DND-41 (cell line): ENCODE measurements around the gene MARCKSL1.

ENCODE experiments used
- ATAC-seq: fragments of 200-7000 bp; cut with Tn5 transposase; 3 replicates; pipeline ENCODE4 v1.9.1; 2021; ENCODE audit warnings: low read depth; ENCODE audit not compliant: insufficient read depth
- DNase-seq: peaks from one replicate; pipeline ENCODE4 v3.0.0-alpha.2; 2020
- H2AFZ ChIP-seq: 2 replicates; pipeline ENCODE4 v1.6.0; 2012; ENCODE audit warnings: low read depth, low read length
- H3K27ac ChIP-seq: 2 replicates; pipeline ENCODE4 v1.5.1; 2012; ENCODE audit warnings: low read length, inconsistent platforms
- H3K27me3 ChIP-seq: fragments of 200-600 bp; sonication (generic); 2 replicates; pipeline ENCODE4 v1.6.0; 2012; ENCODE audit warnings: low read length, mild to moderate bottlenecking, inconsistent platforms; ENCODE audit not compliant: insufficient read depth, poor library complexity
- H3K36me3 ChIP-seq: 2 replicates; pipeline ENCODE4 v1.5.1; 2012; ENCODE audit warnings: low read length, inconsistent platforms; ENCODE audit not compliant: insufficient read depth
- H3K4me1 ChIP-seq: 2 replicates; pipeline ENCODE4 v1.5.1; 2012; ENCODE audit warnings: mild to moderate bottlenecking, low read length; ENCODE audit not compliant: insufficient read depth
- H3K4me2 ChIP-seq: 2 replicates; pipeline ENCODE4 v1.6.0; 2012; ENCODE audit warnings: mild to moderate bottlenecking, moderate library complexity, low read length, inconsistent platforms; ENCODE audit not compliant: insufficient read depth
- H3K4me3 ChIP-seq, 2 experiments: fragments of 200-600 bp in 1 of 2; shearing (Covaris generic) in 1 of 2; 2 replicates each; pipeline ENCODE4 v1.5.1; 2012 to 2016; ENCODE audit warnings: inconsistent platforms in 2 of 2, low read length in 2 of 2, mild to moderate bottlenecking in 2 of 2, low read depth in 1 of 2, moderate library complexity in 1 of 2
- H3K79me2 ChIP-seq: 2 replicates; pipeline ENCODE4 v1.6.0; 2012; ENCODE audit warnings: low read length, inconsistent platforms; ENCODE audit not compliant: insufficient read depth
- H3K9ac ChIP-seq: 2 replicates; pipeline ENCODE4 v1.6.0; 2012; ENCODE audit warnings: low read depth, mild to moderate bottlenecking, inconsistent platforms, low read length, moderate library complexity
- H3K9me3 ChIP-seq: 2 replicates; pipeline ENCODE4 v1.5.1; 2012; ENCODE audit warnings: low read length, moderate library complexity, mild to moderate bottlenecking, inconsistent platforms; ENCODE audit not compliant: insufficient read depth, severe bottlenecking
- H4K20me1 ChIP-seq: 2 replicates; pipeline ENCODE4 v1.6.0; 2012; ENCODE audit warnings: low read length; ENCODE audit not compliant: insufficient read depth
- EZH2 ChIP-seq: IDR thresholded peaks from 3 replicates; pipeline ENCODE4 v1.6.1; 2012; ENCODE audit warnings: borderline replicate concordance, low read depth, mild to moderate bottlenecking, moderate library complexity, low read length, inconsistent platforms; ENCODE audit not compliant: severe bottlenecking
- TF ChIP-seq, protein P1 (sequence below): IDR thresholded peaks from 2 replicates; pipeline ENCODE4 v1.5.1; 2012; ENCODE audit warnings: borderline replicate concordance, low read length, moderate library complexity, mild to moderate bottlenecking; ENCODE audit not compliant: poor library complexity, severe bottlenecking; ENCODE audit errors: extremely low read depth

MARCKSL1 gene

DNA sequence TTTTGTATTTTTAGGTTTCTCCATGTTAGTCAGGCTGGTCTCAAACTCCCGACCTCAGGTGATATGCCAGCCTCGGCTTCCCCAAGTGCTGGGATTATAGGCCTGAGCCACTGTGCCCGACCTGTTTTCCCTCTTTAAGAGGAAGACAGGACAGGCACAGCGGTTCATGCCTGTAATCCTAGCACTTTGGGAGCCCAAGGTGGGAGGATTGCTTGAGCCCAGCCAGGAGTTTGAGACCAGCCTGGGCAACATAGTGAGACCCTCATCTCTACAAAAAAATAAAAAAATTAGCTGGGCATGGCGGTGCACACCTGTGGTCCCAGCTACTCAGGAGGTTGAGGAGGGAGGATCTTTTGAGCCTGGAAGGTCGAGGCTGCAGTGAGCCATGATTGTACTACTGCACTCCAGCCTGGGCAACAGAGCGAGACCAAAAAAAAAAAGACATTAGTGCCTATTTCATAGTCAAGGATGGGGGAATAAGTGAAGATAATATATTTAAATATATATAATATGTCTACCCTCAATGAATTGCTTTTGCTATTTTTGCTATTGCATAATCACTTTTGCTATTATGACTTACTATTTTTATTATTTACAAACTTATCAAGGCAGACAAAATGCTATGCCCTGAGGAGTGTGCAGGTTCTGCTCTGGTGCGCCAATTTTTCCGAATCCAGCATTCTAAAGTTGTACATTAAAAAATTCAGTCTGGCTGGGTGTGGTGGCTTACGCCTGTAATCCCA lies 17.7 kb downstream of the MARCKSL1 start:
- H3K4me3 ChIP-seq = no peak overlapping the region
- H4K20me1 ChIP-seq = peaks cover 10% of the 10 kb centered on the region; the same call in 1 of the 2 replicates
- no peak for ATAC-seq
- no peak for DNase-seq
- no peak overlapping the region for H2AFZ ChIP-seq
- no peaks in the 10 kb centered on the region for H3K9me3 ChIP-seq
- H3K27ac ChIP-seq = no peak overlapping the region
- peaks cover 71% of the 10 kb centered on the region for H3K36me3 ChIP-seq
- H3K79me2 ChIP-seq = peaks cover 76% of the 10 kb centered on the region
- H3K9ac ChIP-seq = no peak overlapping the region
- H3K27me3 ChIP-seq = no peaks in the 10 kb centered on the region
- no peak overlapping the region for H3K4me2 ChIP-seq
- TF ChIP-seq, protein P1, sequence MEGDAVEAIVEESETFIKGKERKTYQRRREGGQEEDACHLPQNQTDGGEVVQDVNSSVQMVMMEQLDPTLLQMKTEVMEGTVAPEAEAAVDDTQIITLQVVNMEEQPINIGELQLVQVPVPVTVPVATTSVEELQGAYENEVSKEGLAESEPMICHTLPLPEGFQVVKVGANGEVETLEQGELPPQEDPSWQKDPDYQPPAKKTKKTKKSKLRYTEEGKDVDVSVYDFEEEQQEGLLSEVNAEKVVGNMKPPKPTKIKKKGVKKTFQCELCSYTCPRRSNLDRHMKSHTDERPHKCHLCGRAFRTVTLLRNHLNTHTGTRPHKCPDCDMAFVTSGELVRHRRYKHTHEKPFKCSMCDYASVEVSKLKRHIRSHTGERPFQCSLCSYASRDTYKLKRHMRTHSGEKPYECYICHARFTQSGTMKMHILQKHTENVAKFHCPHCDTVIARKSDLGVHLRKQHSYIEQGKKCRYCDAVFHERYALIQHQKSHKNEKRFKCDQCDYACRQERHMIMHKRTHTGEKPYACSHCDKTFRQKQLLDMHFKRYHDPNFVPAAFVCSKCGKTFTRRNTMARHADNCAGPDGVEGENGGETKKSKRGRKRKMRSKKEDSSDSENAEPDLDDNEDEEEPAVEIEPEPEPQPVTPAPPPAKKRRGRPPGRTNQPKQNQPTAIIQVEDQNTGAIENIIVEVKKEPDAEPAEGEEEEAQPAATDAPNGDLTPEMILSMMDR = no peak
- TF ChIP-seq EZH2 = no peak
- H3K4me1 ChIP-seq = peaks cover 26% of the 10 kb centered on the region

DNA sequence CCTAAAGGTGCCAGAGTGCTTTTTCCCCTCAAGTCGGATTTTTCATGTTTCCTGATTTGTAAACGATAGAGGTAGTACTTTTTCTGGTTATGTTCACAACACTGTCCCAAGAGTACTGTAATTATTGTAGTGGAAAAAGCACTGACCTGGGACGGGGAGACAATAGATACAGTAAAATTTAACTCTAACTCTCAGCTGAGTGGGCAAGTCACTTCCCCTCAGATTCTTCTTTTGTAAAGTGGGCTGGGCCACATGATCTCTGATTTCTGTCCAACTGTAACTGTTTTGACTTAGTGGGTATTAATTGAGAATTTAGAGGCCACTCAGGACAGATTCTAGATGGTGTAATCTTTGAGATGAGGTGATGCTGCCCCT lies 19.1 kb downstream of the MARCKSL1 start:
- H3K4me1 ChIP-seq = peaks cover 16% of the 10 kb centered on the region

DNA sequence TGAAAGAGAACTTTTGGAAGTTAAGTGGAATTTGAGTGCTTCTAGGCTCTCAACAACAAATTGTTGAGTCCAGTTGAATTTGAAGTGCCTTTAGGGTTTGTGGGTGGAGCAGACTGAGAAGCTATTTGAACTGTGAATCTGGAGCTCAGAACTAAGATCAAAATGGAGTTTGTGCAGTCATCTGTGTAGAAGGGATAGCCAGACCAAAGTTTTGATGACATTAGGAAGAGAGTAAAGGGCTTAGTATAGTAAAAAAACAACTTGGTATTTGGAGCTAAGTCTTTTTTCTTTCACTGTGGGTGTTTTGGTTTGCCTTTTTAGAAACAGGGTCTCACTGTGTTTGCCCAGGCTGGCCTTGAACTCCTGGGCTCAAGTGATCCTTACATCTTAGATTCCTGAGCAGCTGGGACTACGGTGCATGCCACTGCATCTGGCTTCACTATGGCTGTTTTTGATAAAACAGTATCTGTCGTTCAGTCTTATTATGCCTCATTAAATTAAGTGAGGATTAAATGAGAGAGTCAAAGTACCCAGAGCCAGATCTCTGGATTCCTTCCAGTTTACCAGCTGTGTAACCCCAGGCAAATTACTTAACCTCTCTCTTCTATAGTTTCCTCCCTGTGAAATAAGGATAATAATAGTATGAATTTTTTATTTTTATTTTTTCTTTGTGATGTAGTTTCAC lies 24.2 kb downstream of the MARCKSL1 start:
- Histone ChIP-seq H4K20me1 (peaks cover 50% of the 10 kb centered on the region; the same call in 1 of the 2 replicates), H3K79me2 (peaks cover 89% of the 10 kb centered on the region), H3K4me2 (no peak overlapping the region), H3K9ac (no peak overlapping the region), H3K27ac (no peak overlapping the region), H3K9me3 (no peaks in the 10 kb centered on the region), H3K36me3 (peaks cover 42% of the 10 kb centered on the region), H3K4me3 (no peak overlapping the region), H2AFZ (no peak overlapping the region), H3K27me3 (no peaks in the 10 kb centered on the region), H3K4me1 (no peaks in the 10 kb centered on the region)
- ATAC-seq (no peak), DNase-seq (no peak)
- TF ChIP-seq, protein P1 = no peak
- no peak for TF ChIP-seq EZH2

More for the DNA sequence above, 19.1 kb downstream of the MARCKSL1 start:
- H3K27me3 ChIP-seq = no peaks in the 10 kb centered on the region
- H3K27ac ChIP-seq = no peak overlapping the region
- no peak overlapping the region for H2AFZ ChIP-seq
- TF ChIP-seq, protein P1 = no peak
- no peak for TF ChIP-seq EZH2
- DNase-seq (no peak), ATAC-seq (no peak)
- H3K36me3 ChIP-seq = peaks cover 64% of the 10 kb centered on the region
- H3K9me3 ChIP-seq = no peaks in the 10 kb centered on the region
- no peak overlapping the region for H3K9ac ChIP-seq
- no peak overlapping the region for H3K4me2 ChIP-seq
- H4K20me1 ChIP-seq = peaks cover 13% of the 10 kb centered on the region; the same call in 1 of the 2 replicates
- H3K79me2 ChIP-seq = peaks cover 78% of the 10 kb centered on the region
- H3K4me3 ChIP-seq = no peak overlapping the region
